Heart left ventricle (tissue), 16 donors: Measurements from ENCODE around the gene CCDC87. TPM values are rescaled to one million over a fixed set of nuclear protein-coding genes. Genes with fewer than 3 reads are reported as not detected.

Experiments
- ATAC-seq, 4 donors: fragments of 200-7000 bp; cut with Tn5 transposase; one replicate each; pipeline ENCODE4 v1.9.1; 2020 to 2022; ENCODE audit warnings: moderate library complexity in 4 of 4, mild to moderate bottlenecking in 3 of 4, moderate number of reproducible peaks in 1 of 4
- DNase-seq, 5 donors: peaks; one replicate each; pipeline ENCODE4 v3.0.0-alpha.2; 2020
- H3K27ac ChIP-seq, 12 donors: fragments of 200-600 bp; sonication (generic) in 4 of 12; one replicate each; pipeline versions ENCODE4 v1.5.0 to v1.8.0; 2016 to 2022; ENCODE audit warnings: mild to moderate bottlenecking in 2 of 12
- H3K27me3 ChIP-seq, 9 donors: fragments of 200-600 bp; sonication (generic) in 2 of 9; one replicate each; pipeline versions ENCODE4 v1.5.1 to v1.8.0; 2016 to 2022; ENCODE audit warnings: mild to moderate bottlenecking in 3 of 9
- H3K36me3 ChIP-seq, 9 donors: fragments of 200-600 bp; sonication (generic) in 2 of 9; one replicate each; pipeline versions ENCODE4 v1.5.0 to v1.8.0; 2018 to 2022; ENCODE audit warnings: mild to moderate bottlenecking in 2 of 9
- H3K4me1 ChIP-seq, 12 donors: fragments of 200-600 bp; sonication (generic) in 4 of 12; one replicate each; pipeline versions ENCODE4 v1.5.0 to v1.8.0; 2016 to 2022; ENCODE audit warnings: mild to moderate bottlenecking in 3 of 12
- H3K4me3 ChIP-seq, 12 donors: fragments of 200-600 bp; sonication (generic) in 4 of 12; one replicate each; pipeline versions ENCODE4 v1.5.0 to v1.8.0; 2017 to 2022; ENCODE audit warnings: mild to moderate bottlenecking in 9 of 12, moderate library complexity in 4 of 12
- H3K9me3 ChIP-seq, 12 donors: fragments of 200-600 bp; sonication (generic) in 4 of 12; one replicate each; pipeline versions ENCODE4 v1.5.0 to v1.8.0; 2016 to 2022; ENCODE audit warnings: mild to moderate bottlenecking in 1 of 12
- CTCF ChIP-seq, 12 donors: fragments of 200-600 bp; sonication (generic) in 4 of 12; IDR thresholded peaks; one replicate each; pipeline versions ENCODE4 v1.5.0 to v1.8.0; 2018 to 2022; ENCODE audit warnings: antibody characterized with exemption in 12 of 12, mild to moderate bottlenecking in 5 of 12
- POLR2A ChIP-seq, 2 donors: fragments of 450-650 bp; IDR thresholded peaks; one replicate each; pipeline ENCODE4 v1.6.1; 2017; ENCODE audit warnings: antibody characterized with exemption in 2 of 2, mild to moderate bottlenecking in 2 of 2, moderate library complexity in 2 of 2
- WGBS, 4 donors: extraction: QIAGEN DNeasy Blood & Tissue Kit in 2 of 4; methylation state at CpG; one replicate each; pipeline versions ENCODE4 v1.1.5 to v1.1.7; 2013 to 2018; 5-methylcytosine and 5-hydroxymethylcytosine counted together
- intact Hi-C, 10 donors: fragments of 100-400 bp; cut with DNase I; formaldehyde crosslinking; loops; one replicate each; pipeline versions ENCODE4 v1.11.1 to v1.14.2; 2022
- polyA plus RNA-seq, 2 donors: library from polyadenylated mRNA; stranded (reverse); fragments of 200-250 nt; gene quantifications; one replicate each; pipeline ENCODE4 v1.2.3, GENCODE V29; 2013
- total RNA-seq, 9 donors: library from RNA; depleted of rRNA in 2 of 9; stranded (reverse); fragments of >200 nt in 2 of 9; fragmentation: NEBNext Ultra II Directional in 3 of 9; extraction: Animal tissue kit (Norgen Biotek cat#: 25700) in 3 of 9; gene quantifications; one replicate each; pipeline versions ENCODE4 v1.1.0 to v1.2.4, GENCODE V29; 2016 to 2023
- donor health status: ischemic (EF 13 %, LVEDD 7.1; RV severe dilation, severe dysfunction).
- donor health status: healthy with polysubstance abuse.
- donor health status: DM: no; HTN: yes; CAD: no.
- donor health status: DM: no; HTN: no; CAD: no.
- donor health status: ischemic (EF 25% LVEDD 6.9; RV normal size, moderate dysfunction).
- donor health status: ischemic (EF 25% LVEDD 5.7; RV mildly dilated, moderate dysfunction).
- donor health status: healthy.
- donor health status: DM: yes; HTN: yes; CAD: no.
- donor health status: ischemic (EF 35%, LVEDD 5.7; RV mildly dilated, moderate dysfunction).
- donor health status: nonischemic (EF 11% LVEDD 7.7; RV severe dilation, severe dysfunction).
- donor health status: DM: yes; HTN: yes; CAD: no.
- donor health status: PGD.
- donor health status: ischemic (EF 29% LVEDD 5.4; RV normal size, mild dysfunction).
- donor health status: nonischemic (EF 23%, LVEDD 6.1; RV moderate dilation, normal function).

The CCDC87 gene
- total and polyA plus RNA-seq, 11 donors = 0.14 to 0.63 (median 0.25) TPM

GRCh38 chr11:66617155-66617834 lies 24.4 kb upstream of the CCDC87 start:
- 0 to 1% (median 0%) methylated on average over 19 to 38 of the region's 38 CpGs for WGBS, 4 donors
- DNase-seq (peak in 4 of 5 donors; percentile 75 to 86 (median 80)), ATAC-seq (peak; percentile 3 to 49 (median 40))
- Histone ChIP-seq H3K4me1 (peaks cover 2 to 57% (median 44%) of the 10 kb centered on the region in 12 donors), H3K36me3 (peaks cover 0 to 16% (median 10%) of the 10 kb centered on the region in 9 donors), H3K27ac (peak overlapping the region; percentile 62 to 98 (median 93)), H3K9me3 (no peaks in the 10 kb centered on the region), H3K27me3 (no peaks in the 10 kb centered on the region), H3K4me3 (peak overlapping the region; percentile 75 to 98 (median 86))
- TF ChIP-seq POLR2A (IDR thresholded peaks at IDR 0.05) (no peak), CTCF (IDR thresholded peaks at IDR 0.05) (no peak)
- intact Hi-C loops = loop anchor here in 3 of 10 donors (2.0 to 5.0 kb wide), 4 partner anchors 22 to 340 kb away; partner anchors contain the start of genes CCDC87 (in 1 of the 3), CCS (in 1 of the 3), PC (in 1 of the 3) and RBM4 (in 1 of the 3)

GRCh38 chr11:66616379-66617154 lies 23.7 kb upstream of the CCDC87 start, which contains the start of gene RBM14:
Gene RBM14 (plus strand): TSS chr11:66616630. CDS start chr11:66616721, 91 bp downstream.
- Histone ChIP-seq H3K9me3 (no peaks in the 10 kb centered on the region), H3K27me3 (no peaks in the 10 kb centered on the region), H3K4me1 (peaks cover 2 to 49% (median 37%) of the 10 kb centered on the region in 12 donors), H3K36me3 (peaks cover 0 to 12% (median 5%) of the 10 kb centered on the region in 9 donors), H3K27ac (peak within 1 kb of the TSS; percentile 62 to 98 (median 93)), H3K4me3 (peak within 1 kb of the TSS; percentile 75 to 98 (median 86))
- intact Hi-C loops = loop anchor here in 4 of 10 donors (1.0 to 5.0 kb wide), 6 partner anchors 22 to 341 kb away; partner anchors contain the start of genes RBM4 (in 2 of the 4), CCDC87 (in 1 of the 4), CCS (in 1 of the 4) and PC (in 1 of the 4)
- peak; percentile 45 to 97 for TF ChIP-seq POLR2A (IDR thresholded peaks at IDR 0.05)
- TF ChIP-seq CTCF (IDR thresholded peaks at IDR 0.05) = no peak
- ATAC-seq (peak; percentile 95 to 98 (median 98)), DNase-seq (peak; percentile 99 to 100 (median 99))
- WGBS, 4 donors = 0% methylated on average over 39 to 90 of the region's 90 CpGs

DNA sequence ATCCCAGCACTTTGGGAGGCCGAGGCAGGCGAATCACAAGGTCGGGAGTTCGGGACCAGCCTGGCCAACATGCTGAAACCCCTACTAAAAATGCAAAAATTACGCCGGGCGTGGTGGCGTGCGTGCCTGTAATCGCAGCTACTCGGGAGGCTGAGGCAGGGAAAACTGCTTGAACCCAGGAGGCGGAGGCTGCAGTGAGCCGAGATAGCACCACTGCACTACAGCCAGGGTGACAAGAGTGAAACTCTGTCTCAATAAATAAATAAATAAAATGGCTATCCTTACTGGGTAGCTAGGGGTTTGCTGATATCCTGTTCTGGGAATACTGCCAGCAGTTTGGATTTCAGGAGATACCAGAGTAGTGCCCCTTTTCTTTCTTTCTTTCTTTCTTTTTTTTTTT lies 21.2 kb upstream of the CCDC87 start:
- DNase-seq = no peak
- H3K27ac ChIP-seq = no peak overlapping the region
- TF ChIP-seq POLR2A (IDR thresholded peaks at IDR 0.05) (no peak), CTCF (IDR thresholded peaks at IDR 0.05) (no peak)

More for the DNA sequence above, 21.2 kb upstream of the CCDC87 start:
- Histone ChIP-seq H3K9me3 (no peaks in the 10 kb centered on the region), H3K4me1 (peaks cover 0 to 26% (median 18%) of the 10 kb centered on the region in 12 donors), H3K27me3 (no peaks in the 10 kb centered on the region), H3K36me3 (peaks cover 0 to 4% (median 0%) of the 10 kb centered on the region in 9 donors), H3K4me3 (no peak overlapping the region)
- WGBS, 4 donors = 73 to 85% (median 76%) methylated on average over 13 of the region's 13 CpGs
- ATAC-seq = no peak
- intact Hi-C loops = no loop called here
